ENCODE measurements around the gene UCHL5. TPM values are rescaled to one million over a fixed set of nuclear protein-coding genes. Genes with fewer than 3 reads are reported as not detected.
A peak's percentile ranks its signal among the peaks of the same experiment; 100 is the strongest.

The UCHL5 gene
- total RNA-seq, 4 donors from 2014 or later: 19.4 to 59.6 (median 26.3) TPM

DNA sequence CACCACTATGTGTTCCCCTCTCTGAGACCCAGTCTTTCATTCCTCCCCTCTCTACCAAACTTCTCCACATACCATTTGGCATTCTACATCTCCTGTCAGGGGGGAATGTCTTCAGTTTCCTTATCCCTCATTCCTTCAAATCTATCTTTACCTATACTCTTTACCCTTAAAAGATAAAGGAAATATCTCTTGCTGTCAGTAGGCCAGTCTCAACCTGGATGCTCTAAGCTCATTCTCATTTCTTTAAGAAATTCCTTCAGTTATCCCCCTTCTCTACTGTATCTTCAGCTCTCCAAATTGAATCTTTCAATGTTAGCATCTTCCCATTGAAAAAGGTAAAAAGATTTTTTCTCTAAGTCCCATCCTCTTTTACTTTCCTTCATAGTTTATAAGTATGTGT is 6.8 kb upstream of the UCHL5 start:
- no peak for DNase-seq (ENCODE audit: low spot score)
- ATAC-seq (ENCODE audit: low FRiP score): no peak
- no peak for TF ChIP-seq CTCF (IDR thresholded peaks at IDR 0.05)

- DNase-seq (ENCODE audit: low spot score): no peak
- TF ChIP-seq CTCF (IDR thresholded peaks at IDR 0.05): no peak
These were observed 3.7 kb upstream of the UCHL5 start for GRCh38 chr1:193062698-193063463.

GRCh38 chr1:193060938-193061337 is 1.8 kb upstream of the UCHL5 start:
- no peak for TF ChIP-seq CTCF (IDR thresholded peaks at IDR 0.05)
- ATAC-seq (ENCODE audit: low FRiP score): no peak
- DNase-seq (ENCODE audit: low spot score): no peak

More at GRCh38 chr1:193062698-193063463, 3.7 kb upstream of the UCHL5 start:
- ATAC-seq (ENCODE audit: low FRiP score): no peak

GRCh38 chr1:193060406-193060805 is 1.2 kb upstream of the UCHL5 start:
- DNase-seq (ENCODE audit: low spot score): no peak
- TF ChIP-seq CTCF (IDR thresholded peaks at IDR 0.05): no peak
- no peak for ATAC-seq (ENCODE audit: low FRiP score)

- ATAC-seq (ENCODE audit: low FRiP score) (no peak), DNase-seq (ENCODE audit: low spot score) (no peak)
- TF ChIP-seq CTCF (IDR thresholded peaks at IDR 0.05): no peak
These were observed 899 bp upstream of the UCHL5 start for GRCh38 chr1:193060115-193060403.

DNA sequence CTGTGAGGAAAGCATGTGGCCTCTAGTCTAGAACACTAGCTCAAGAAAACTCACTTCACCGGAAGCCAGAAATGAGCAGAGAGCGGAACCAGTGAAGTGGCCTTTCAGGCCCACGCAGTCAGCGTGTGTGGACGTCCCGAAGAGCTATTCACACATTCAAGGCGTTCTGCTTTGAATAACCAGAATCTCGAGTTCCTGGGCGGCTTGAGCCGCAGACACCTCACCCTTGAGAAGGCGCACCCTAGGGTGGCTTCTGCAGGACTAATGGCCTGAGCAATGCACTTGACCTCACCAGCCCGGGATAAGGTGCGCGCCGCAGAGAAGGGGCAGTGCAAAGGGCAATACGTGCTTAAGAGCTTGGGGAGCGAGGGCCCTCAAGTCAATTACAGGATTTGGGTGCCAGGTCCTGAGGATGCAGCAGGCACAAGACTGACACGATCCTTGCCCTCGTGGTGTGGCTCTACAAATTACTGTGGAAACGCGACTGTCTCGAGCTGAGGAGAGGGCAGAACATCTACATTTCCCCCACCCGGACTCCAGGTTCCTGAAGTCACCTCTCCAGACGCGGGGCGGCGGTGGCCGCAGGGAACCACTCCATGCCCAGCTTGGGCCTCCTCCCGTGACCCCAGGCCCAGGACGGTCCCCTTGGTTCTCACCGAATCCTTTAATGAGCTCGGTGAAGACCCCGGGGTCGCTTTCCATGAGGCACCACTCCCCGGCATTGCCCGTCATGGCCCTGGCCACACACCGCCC is 455 bp downstream of the UCHL5 start:
- DNase-seq (ENCODE audit: low spot score): no peak
- peak; percentile 15 for ATAC-seq (ENCODE audit: low FRiP score)
- no peak for TF ChIP-seq CTCF (IDR thresholded peaks at IDR 0.05)
